ENCODE measurements around the gene GRAMD2B.
"Not testable (repeated sequence)": the region's sequence is repeated elsewhere in the genome, so short reads cannot be mapped to it uniquely, and the experiment has no call there.

The GRAMD2B gene

GRCh38 chr5:126514558-126515141, 91.4 kb downstream of the GRAMD2B start:
- no peak for DNase-seq

GRCh38 chr5:126515337-126515736, 92.1 kb downstream of the GRAMD2B start:
- DNase-seq: no peak

GRCh38 chr5:126516133-126516532, 92.9 kb downstream of the GRAMD2B start:
- DNase-seq: no peak

- no peak for DNase-seq
Measured at GRCh38 chr5:126516852-126517251, 93.6 kb downstream of the GRAMD2B start.

GRCh38 chr5:126519223-126519622, 96.0 kb downstream of the GRAMD2B start:
- not testable (repeated sequence) for DNase-seq

GRCh38 chr5:126519637-126520592, 96.7 kb downstream of the GRAMD2B start:
- DNase-seq: no peak

- no peak for DNase-seq
Measured at GRCh38 chr5:126520593-126520953, 97.4 kb downstream of the GRAMD2B start.

GRCh38 chr5:126521130-126521529, 97.9 kb downstream of the GRAMD2B start:
- no peak for DNase-seq

- no peak for DNase-seq
Measured at GRCh38 chr5:126523818-126524510, 100.8 kb downstream of the GRAMD2B start.

- DNase-seq: peak in 1 of 2 donors; percentile 38
Measured at GRCh38 chr5:126525630-126526245, 102.5 kb downstream of the GRAMD2B start.

GRCh38 chr5:126526493-126526892, 103.3 kb downstream of the GRAMD2B start:
- no peak for DNase-seq

- DNase-seq: no peak
Measured at GRCh38 chr5:126527158-126527557, 103.9 kb downstream of the GRAMD2B start.

- no peak for DNase-seq
Measured at GRCh38 chr5:126527892-126528291, 104.7 kb downstream of the GRAMD2B start.

GRCh38 chr5:126531543-126532120, 108.4 kb downstream of the GRAMD2B start:
- no peak for DNase-seq

- no peak for DNase-seq
Measured at GRCh38 chr5:126534553-126534952, 111.3 kb downstream of the GRAMD2B start.

GRCh38 chr5:126535856-126536545, 112.8 kb downstream of the GRAMD2B start:
- no peak for DNase-seq

GRCh38 chr5:126536874-126537273, 113.7 kb downstream of the GRAMD2B start:
- DNase-seq: no peak

- DNase-seq: no peak
Measured at GRCh38 chr5:126538579-126538978, 115.4 kb downstream of the GRAMD2B start.

GRCh38 chr5:126540631-126541030, 117.4 kb downstream of the GRAMD2B start:
- DNase-seq: no peak

GRCh38 chr5:126542441-126542840, 119.2 kb downstream of the GRAMD2B start:
- no peak for DNase-seq

GRCh38 chr5:126543009-126543408, 119.8 kb downstream of the GRAMD2B start:
- DNase-seq: no peak

- DNase-seq: no peak
Measured at GRCh38 chr5:126543660-126544059, 120.5 kb downstream of the GRAMD2B start.

All from inflammatory macrophage (primary cell).